B cell (primary cell): ENCODE measurements around the gene TNFRSF12A. TPM values are rescaled to one million over a fixed set of nuclear protein-coding genes. Genes with fewer than 3 reads are reported as not detected.

ENCODE experiments used
- ATAC-seq: fragments of 200-7000 bp; cut with Tn5 transposase; one replicate; pipeline ENCODE4 v1.10.0; 2021; ENCODE audit warnings: low read depth, mild to moderate bottlenecking, moderate number of reproducible peaks, moderate library complexity
- CTCF ChIA-PET: fragments of 350-600 bp; sonication (Branson Sonifier 250); formaldehyde crosslinking; loops from one replicate; lab custom pipeline; 2021; ENCODE audit warnings: antibody characterized with exemption, inconsistent platforms; lab: Charles Lee
- POLR2A ChIA-PET: fragments of 350-600 bp; sonication (Branson Sonifier 250); formaldehyde crosslinking; loops from one replicate; lab custom pipeline; 2021; ENCODE audit warnings: antibody characterized with exemption; lab: Charles Lee
- DNase-seq: peaks from one replicate; pipeline ENCODE4 v3.0.0; 2013
- H2AFZ ChIP-seq: 2 replicates; pipeline ENCODE4 v1.6.1; 2012; ENCODE audit warnings: mild to moderate bottlenecking, low read depth, low read length; ENCODE audit not compliant: insufficient read depth, poor library complexity, severe bottlenecking
- H3K27ac ChIP-seq, 2 donors: 1 replicate in 1 of 2; 2 replicates in 1 of 2; pipeline ENCODE4 v1.5.1; 2012 to 2013; ENCODE audit warnings: low read length in 2 of 2, mild to moderate bottlenecking in 2 of 2, moderate library complexity in 1 of 2
- H3K27me3 ChIP-seq, 4 experiments: fragments of 200-600 bp in 1 of 4; sonication (generic) in 1 of 4; replicated peaks in 1 of 4; 1 replicate in 2 of 4; 2 replicates in 2 of 4; pipeline versions ENCODE4 v1.6.1 to v1.7.0; 2013 to 2016; ENCODE audit warnings: low read length in 3 of 4, mild to moderate bottlenecking in 2 of 4, mixed read lengths in 1 of 4, moderate library complexity in 1 of 4; ENCODE audit not compliant: insufficient read depth in 4 of 4, control insufficient read depth in 3 of 4; ENCODE audit errors: control extremely low read depth in 1 of 4
- H3K36me3 ChIP-seq, 2 experiments: replicated peaks in 1 of 2; 1 replicate in 1 of 2; 2 replicates in 1 of 2; pipeline versions ENCODE4 v1.6.1 to v1.7.1; 2013; ENCODE audit warnings: low read length in 1 of 2; ENCODE audit not compliant: insufficient read depth in 2 of 2, control insufficient read depth in 1 of 2; ENCODE audit errors: control extremely low read depth in 1 of 2, extremely low read depth in 1 of 2
- H3K4me1 ChIP-seq, 2 donors: fragments of 200-600 bp in 1 of 2; sonication (generic) in 1 of 2; 1 replicate in 1 of 2; 2 replicates in 1 of 2; pipeline versions ENCODE4 v1.5.1 to v1.6.1; 2013 to 2017; ENCODE audit warnings: low read length in 2 of 2; ENCODE audit not compliant: control insufficient read depth in 2 of 2, insufficient read depth in 2 of 2
- H3K4me2 ChIP-seq: replicated peaks from 2 replicates; pipeline ENCODE3; 2012; ENCODE audit warnings: mild to moderate bottlenecking, low read depth, low read length; ENCODE audit not compliant: poor library complexity, severe bottlenecking
- H3K4me3 ChIP-seq, 5 experiments: fragments of 200-600 bp in 1 of 5; sonication (generic) in 1 of 5; 1 replicate in 3 of 5; 2 replicates in 2 of 5; pipeline versions ENCODE4 v1.5.1 to v1.7.0; 2011 to 2016; ENCODE audit warnings: low read length in 4 of 5, mild to moderate bottlenecking in 4 of 5, low read depth in 2 of 5, control low read depth in 1 of 5, moderate library complexity in 1 of 5; ENCODE audit not compliant: insufficient read depth in 1 of 5; ENCODE audit errors: control extremely low read depth in 1 of 5, extremely low read depth in 1 of 5
- H3K79me2 ChIP-seq: fragments of 200-600 bp; sonication (generic); one replicate; pipeline ENCODE4 v1.6.0; 2016; ENCODE audit warnings: low read length; ENCODE audit not compliant: control insufficient read depth, insufficient read depth
- H3K9ac ChIP-seq: fragments of 200-600 bp; sonication (generic); 2 replicates; pipeline ENCODE4 v1.6.1; 2017; ENCODE audit warnings: mild to moderate bottlenecking, low read length, moderate library complexity
- H3K9me3 ChIP-seq, 3 donors: one replicate each; pipeline versions ENCODE4 v1.6.1 to v1.7.1; 2013; ENCODE audit warnings: low read length in 2 of 3; ENCODE audit not compliant: control insufficient read depth in 2 of 3, insufficient read depth in 1 of 3; ENCODE audit errors: control extremely low read depth in 1 of 3
- H4K20me1 ChIP-seq: 2 replicates; pipeline ENCODE4 v1.6.0; 2012; ENCODE audit warnings: mild to moderate bottlenecking, low read length; ENCODE audit not compliant: insufficient read depth, control insufficient read depth, poor library complexity, severe bottlenecking
- H3K27ac Mint-ChIP-seq: one replicate; pipeline ENCODE4 v1.8.0; 2021; ENCODE audit warnings: mixed read lengths
- H3K27me3 Mint-ChIP-seq: one replicate; pipeline ENCODE4 v1.8.0; 2021; ENCODE audit warnings: mixed read lengths
- H3K4me1 Mint-ChIP-seq: one replicate; pipeline ENCODE4 v1.8.0; 2021; ENCODE audit warnings: mixed read lengths
- H3K4me3 Mint-ChIP-seq: one replicate; pipeline ENCODE4 v1.8.0; 2021; ENCODE audit warnings: mixed read lengths
- H3K9me3 Mint-ChIP-seq: one replicate; pipeline ENCODE4 v1.8.0; 2022; ENCODE audit warnings: mixed read lengths; ENCODE audit not compliant: insufficient read depth
- CTCF ChIP-seq: fragments of 200-600 bp; IDR thresholded peaks from one replicate; pipeline ENCODE4 v1.8.0; 2022; ENCODE audit warnings: antibody characterized with exemption, mild to moderate bottlenecking
- EZH2 ChIP-seq: IDR thresholded peaks from 2 replicates; pipeline ENCODE4 v1.6.1; 2012; ENCODE audit warnings: borderline replicate concordance, low read depth, mild to moderate bottlenecking, moderate library complexity, low read length; ENCODE audit not compliant: insufficient read depth, poor library complexity, severe bottlenecking
- WGBS: methylation state at CpG from one replicate; pipeline ENCODE4 v1.1.5; 2013; ENCODE audit warnings: missing lambda C conversion rate; ENCODE audit not compliant: insufficient coverage; 5-methylcytosine and 5-hydroxymethylcytosine counted together
- intact Hi-C: fragments of 100-400 bp; cut with micrococcal nuclease; formaldehyde crosslinking; loops from one replicate; pipeline ENCODE4 v1.10.0; 2022
- polyA plus RNA-seq: library from polyadenylated mRNA; depleted of rRNA; stranded (reverse); fragments of >200 nt; gene quantifications from 2 replicates; pipeline ENCODE4 v1.2.3, GENCODE V29; 2012
- total RNA-seq, 2 donors: library from RNA; stranded (reverse); fragments of 120-200 nt in 1 of 2; gene quantifications; 1 replicate in 1 of 2; 2 replicates in 1 of 2; pipeline versions ENCODE4 v1.2.3 to v1.2.4, GENCODE V29; 2013 to 2022

Gene TNFRSF12A
- total and polyA plus RNA-seq, 2 donors (not counting 1 experiment from before 2014, with no cell fraction given) = 0.61 to 1.3 TPM

GRCh38 chr16:3026003-3026378 lies 5.8 kb downstream of the TNFRSF12A start:
- peaks cover 40% of the 10 kb centered on the region for H4K20me1 ChIP-seq
- H2AFZ ChIP-seq = no peak overlapping the region
- H3K36me3 ChIP-seq = peaks cover 0 to 18% of the 10 kb centered on the region in 2 experiments
- H3K27me3 ChIP-seq = peaks cover 0 to 26% (median 16%) of the 10 kb centered on the region in 4 experiments
- Mint-ChIP-seq H3K27me3 (peaks cover 13% of the 10 kb centered on the region), H3K9me3 (no peaks in the 10 kb centered on the region), H3K4me3 (no peak overlapping the region), H3K27ac (no peak overlapping the region), H3K4me1 (peaks cover 48% of the 10 kb centered on the region)
- POLR2A ChIA-PET = interaction anchor here (0.5 kb wide), 1 partner anchor 594 kb away, joined by 3 read pairs; no protein-coding TSS in a partner anchor
- DNase-seq (no peak), ATAC-seq (no peak)
- no peak overlapping the region for H3K4me2 ChIP-seq
- CTCF ChIA-PET = interaction anchor here (6.7 kb wide), 1 partner anchor 22 kb away, joined by 213 read pairs; no protein-coding TSS in a partner anchor
- no peak overlapping the region for H3K9ac ChIP-seq
- intact Hi-C loops = loop anchor here (10.0 kb wide), 2 partner anchors 259 to 1721 kb away; partner anchors contain the start of genes UBE2I and ZNF263
- H3K9me3 ChIP-seq = peaks cover 0 to 13% (median 0%) of the 10 kb centered on the region in 3 donors
- H3K27ac ChIP-seq = no peak overlapping the region
- WGBS = 98% methylated on average over 8 of the region's 8 CpGs
- peaks cover 15% of the 10 kb centered on the region for H3K79me2 ChIP-seq
- H3K4me3 ChIP-seq = no peak overlapping the region
- TF ChIP-seq CTCF = no peak
- no peak for TF ChIP-seq EZH2
- H3K4me1 ChIP-seq = peaks cover 51 to 58% of the 10 kb centered on the region in 2 donors
